NCI-H774 (cell line): ENCODE measurements around the gene NLRP12.
A peak's percentile ranks its signal among the peaks of the same experiment; 100 is the strongest.
"Not testable (repeated sequence)": the region's sequence is repeated elsewhere in the genome, so short reads cannot be mapped to it uniquely, and the experiment has no call there.

Source experiments
- DNase-seq: peaks from one replicate; lab custom pipeline; 2025; lab: John Stamatoyannopoulos, UW

The NLRP12 gene

GRCh38 chr19:53781332-53781731 lies 42.8 kb downstream of the NLRP12 start:
- not testable (repeated sequence) for DNase-seq

GRCh38 chr19:53780506-53780905 lies 43.6 kb downstream of the NLRP12 start:
- DNase-seq: no peak

GRCh38 chr19:53775524-53775923 lies 48.6 kb downstream of the NLRP12 start:
- DNase-seq: no peak

- not testable (repeated sequence) for DNase-seq
Observed at GRCh38 chr19:53774491-53774890, 49.6 kb downstream of the NLRP12 start.

GRCh38 chr19:53773999-53774398 lies 50.1 kb downstream of the NLRP12 start:
- DNase-seq: no peak

GRCh38 chr19:53772943-53773342 lies 51.2 kb downstream of the NLRP12 start:
- peak; percentile 0 for DNase-seq

GRCh38 chr19:53771144-53771543 lies 53.0 kb downstream of the NLRP12 start:
- DNase-seq: no peak

- not testable (repeated sequence) for DNase-seq
Observed at GRCh38 chr19:53769696-53770309, 54.3 kb downstream of the NLRP12 start.

GRCh38 chr19:53768401-53768800 lies 55.7 kb downstream of the NLRP12 start:
- no peak for DNase-seq

GRCh38 chr19:53758991-53759390 lies 65.1 kb downstream of the NLRP12 start:
- not testable (repeated sequence) for DNase-seq
